NK-92 treated with Interleukin-12 subunit alpha and Interleukin-12 subunit beta, amount 100 ng/mL, for 24 hours (cell line): ENCODE data around the gene PPP2R5E.
A peak's percentile ranks its signal among the peaks of the same experiment; 100 is the strongest.

Experiments
- DNase-seq: peaks from one replicate; lab custom pipeline; 2025; lab: John Stamatoyannopoulos, UW

The PPP2R5E gene

DNA sequence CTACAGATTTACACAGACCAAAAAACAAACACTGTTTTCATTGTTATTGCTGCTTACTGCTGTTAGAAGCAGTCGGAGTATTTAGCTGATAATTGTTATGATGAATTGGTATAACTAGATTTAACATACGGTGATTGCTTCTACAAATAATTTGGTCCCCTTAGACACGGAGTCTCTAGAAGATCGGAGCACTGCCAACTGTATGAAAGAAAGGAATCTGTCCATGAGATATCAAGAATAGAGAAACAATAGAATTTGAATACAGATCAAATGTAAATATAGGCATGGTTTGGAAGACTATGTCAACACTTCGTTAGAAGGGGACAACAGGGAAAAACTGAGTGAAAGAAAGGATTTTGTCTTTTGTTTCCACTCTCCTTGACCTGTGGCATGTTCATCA, 110.9 kb downstream of the PPP2R5E start:
- no peak for DNase-seq

DNA sequence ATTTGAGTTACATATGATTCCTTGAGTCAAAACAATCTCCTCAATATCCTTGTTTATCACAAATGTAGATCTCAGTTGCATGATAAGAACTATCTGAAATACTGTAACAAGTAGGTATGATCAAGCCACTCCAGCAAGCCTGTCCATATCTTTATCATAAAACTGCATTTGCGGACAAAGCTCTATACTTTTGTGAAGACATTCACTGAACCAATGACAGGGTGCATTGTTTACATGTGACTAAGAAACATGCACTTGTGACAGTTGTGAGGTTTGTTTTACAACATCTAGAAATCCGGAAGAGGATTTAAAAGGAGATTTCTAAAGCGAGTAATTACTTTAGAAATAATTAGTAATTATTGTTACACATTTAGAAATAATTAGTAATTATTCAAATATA, 111.7 kb downstream of the PPP2R5E start:
- no peak for DNase-seq

DNA sequence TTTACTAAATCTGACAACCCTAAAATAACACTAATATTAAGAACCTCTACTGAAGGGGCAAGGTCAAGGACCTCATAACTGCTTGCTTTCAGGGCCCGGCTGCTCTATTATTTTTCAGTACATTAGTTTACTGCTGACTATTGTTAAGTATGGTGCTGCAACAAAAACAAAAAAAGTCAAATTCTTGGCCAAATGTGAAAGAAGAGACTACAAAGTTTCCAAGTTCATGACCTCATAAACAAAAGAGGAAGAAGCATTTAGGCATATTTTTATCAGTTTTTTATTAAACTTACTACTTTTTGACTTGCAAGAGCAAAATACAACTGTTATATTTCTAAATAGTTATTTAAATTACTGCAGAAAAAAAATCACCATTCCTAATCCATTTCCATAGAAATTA, 114.7 kb downstream of the PPP2R5E start:
- no peak for DNase-seq

DNA sequence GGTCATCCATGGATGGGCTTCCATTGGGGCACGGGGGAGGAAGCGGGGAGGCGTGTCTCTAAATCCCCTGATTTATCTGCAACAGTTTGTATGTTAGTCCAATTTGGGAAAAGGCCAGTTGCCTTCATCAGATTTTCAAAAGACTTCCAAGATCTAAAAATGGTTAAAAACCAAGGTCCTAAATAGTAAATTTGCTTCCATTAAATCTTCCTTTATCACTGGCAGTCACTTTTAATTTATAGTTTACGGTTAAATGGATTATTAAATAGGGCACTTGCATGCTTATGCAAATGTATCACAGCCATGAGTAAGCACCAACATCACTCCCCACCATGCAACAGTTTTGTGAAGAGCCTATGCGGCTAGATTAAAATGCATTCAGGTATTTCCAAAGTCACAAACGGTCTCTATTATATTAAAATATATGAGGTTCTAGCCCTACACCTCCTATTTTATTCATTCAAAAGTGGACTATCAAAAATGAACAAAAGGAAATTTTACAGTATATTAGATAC, 116.3 kb downstream of the PPP2R5E start:
- no peak for DNase-seq

DNA sequence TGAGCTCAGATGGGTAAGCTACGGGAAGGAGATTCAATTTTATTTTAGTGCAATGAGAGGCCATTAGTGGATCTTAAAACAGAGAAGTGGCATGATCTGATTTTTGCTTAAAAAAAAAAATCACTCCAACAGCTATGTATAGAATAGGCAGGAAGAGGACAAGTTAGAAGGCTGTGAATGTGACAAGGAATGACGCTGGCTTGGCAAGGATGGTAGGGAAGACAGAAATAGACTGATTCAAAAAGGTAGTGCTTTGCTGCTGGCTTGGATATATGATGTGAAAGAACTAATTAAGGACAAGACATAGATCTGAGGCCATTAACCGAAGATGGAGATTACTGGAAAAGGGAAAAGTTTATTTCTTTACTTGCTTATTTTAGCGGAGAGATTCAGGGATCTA, 119.3 kb downstream of the PPP2R5E start:
- no peak for DNase-seq

DNA sequence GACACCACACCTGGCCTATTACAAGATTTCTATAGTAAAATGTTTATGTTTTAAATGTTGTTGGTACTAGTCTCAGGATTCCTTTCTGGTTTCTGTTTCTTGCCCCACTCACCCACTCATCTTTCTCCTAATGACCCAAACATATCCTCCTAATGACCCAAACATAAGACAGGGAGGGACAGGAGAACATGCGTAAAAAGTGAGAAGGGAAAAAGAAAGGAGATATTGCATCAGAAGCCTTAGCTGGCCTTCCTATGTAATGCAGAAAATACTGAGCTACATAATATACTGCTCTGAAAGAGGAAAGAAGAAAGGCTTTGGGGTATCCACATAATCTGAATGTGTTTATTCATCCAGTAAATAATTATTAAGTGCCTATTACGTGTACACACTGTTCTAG, 119.8 kb downstream of the PPP2R5E start:
- DNase-seq, result no peak

DNA sequence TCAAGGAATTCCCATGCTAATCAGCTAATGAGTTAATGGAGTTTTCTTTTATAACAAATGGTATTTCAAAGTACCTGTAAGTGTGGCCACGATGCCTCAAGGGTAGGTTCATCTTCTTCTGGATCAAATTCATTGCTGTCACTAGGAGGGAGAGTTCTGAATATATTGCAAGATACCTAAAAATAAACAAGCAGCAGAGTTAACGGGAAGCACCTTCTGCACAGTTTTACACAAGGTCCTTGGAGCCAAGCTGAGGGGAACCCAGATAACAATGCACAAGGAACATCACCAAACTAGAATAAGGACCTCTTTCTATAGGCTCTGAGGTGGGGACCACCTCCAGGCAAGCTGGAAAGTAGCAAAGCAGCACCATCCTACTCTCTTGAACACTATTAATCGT, 121.3 kb downstream of the PPP2R5E start:
- DNase-seq, result no peak

DNA sequence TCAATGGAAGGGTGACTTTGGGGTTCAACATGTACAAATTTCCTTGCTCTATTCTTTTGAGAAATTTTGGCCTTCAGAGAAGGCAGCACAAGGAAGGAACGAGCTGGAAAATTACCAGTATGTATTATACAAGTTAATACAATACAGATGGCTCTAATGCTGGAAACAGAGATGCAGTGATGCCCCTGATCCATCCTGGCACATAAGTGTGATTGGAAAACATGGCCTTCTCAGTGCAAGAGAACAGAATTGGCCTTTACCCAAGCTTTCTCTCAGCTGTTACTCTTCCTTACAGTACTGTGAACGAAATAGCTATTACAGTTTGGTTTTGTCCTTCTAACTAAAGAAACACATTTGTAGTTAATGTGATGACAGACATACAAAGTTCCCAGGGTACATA, 122.0 kb downstream of the PPP2R5E start:
- no peak for DNase-seq

DNA sequence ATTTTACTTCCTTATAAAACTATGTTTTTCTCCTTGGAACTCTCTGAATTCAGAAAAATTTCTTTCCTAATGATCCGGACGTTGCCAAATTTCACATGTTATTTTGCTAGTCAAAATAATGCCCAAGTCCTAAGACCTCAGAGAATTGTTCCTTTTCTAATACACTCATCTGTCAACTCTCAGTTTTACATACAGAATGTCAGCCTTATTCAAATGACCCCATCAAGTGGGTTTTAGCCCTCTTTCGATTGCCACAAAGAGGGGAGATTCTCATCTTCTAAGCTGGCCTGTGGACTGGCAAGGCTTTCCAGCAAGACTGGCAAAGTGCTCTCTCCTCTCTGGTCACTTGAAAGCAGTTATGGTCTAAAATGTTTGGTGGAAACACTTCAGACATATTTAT, 125.2 kb downstream of the PPP2R5E start:
- no peak for DNase-seq

DNA sequence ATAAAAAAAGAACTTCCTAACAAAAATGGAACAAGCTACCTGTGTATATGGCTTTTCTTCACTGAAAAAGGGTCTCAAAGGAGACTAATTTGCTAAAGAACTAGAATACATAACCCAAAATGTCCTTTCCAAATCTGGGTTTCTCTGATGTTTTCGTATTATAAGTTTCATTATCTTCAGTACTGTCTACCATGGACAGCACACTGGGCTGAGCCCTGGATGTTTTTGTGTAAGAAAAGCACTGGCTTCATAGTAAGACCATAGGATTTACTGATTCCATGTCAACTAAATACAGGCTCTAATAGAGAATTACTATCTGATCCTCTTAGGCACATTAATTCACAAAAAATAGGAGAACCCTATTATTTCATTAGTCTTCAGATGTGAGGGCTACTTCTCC, 130.2 kb downstream of the PPP2R5E start:
- no peak for DNase-seq

DNA sequence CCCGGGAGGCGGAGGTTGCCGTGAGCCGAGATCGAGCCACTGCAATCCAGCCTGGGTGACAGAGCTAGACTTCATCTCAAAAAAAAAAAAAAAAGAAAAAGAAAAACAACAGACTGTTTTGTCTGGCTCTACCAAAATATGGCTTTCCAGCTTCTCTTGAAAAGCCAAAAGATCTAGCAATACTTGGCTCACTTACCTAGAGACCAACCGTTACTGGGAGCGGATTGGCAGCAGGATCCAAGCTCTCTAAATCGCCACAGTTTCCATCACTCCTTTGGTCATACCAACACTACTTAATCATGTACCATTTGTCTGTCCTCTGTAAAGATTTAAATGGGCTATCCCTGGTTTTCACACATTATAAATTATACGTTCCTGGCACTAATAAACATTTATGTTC, 136.8 kb downstream of the PPP2R5E start:
- DNase-seq, result no peak

DNA sequence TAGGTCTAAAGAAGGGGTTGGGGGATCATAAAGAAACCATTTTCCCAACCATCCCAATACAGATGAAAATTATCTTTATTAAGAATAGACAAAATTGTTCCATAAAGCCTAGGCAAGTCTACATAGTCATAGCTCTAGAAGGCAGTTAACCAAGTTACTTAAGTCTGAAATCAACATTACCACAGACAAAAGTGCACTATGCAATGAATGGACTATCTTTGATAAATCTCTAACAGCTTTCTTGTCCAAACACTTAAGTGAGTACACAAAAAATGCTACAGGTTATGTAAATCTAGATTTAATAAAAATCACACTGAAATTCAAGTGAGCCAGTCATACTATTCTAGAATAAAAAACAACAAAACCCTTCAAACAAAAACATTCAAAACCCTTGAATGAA, 137.5 kb downstream of the PPP2R5E start:
- DNase-seq, result no peak

DNA sequence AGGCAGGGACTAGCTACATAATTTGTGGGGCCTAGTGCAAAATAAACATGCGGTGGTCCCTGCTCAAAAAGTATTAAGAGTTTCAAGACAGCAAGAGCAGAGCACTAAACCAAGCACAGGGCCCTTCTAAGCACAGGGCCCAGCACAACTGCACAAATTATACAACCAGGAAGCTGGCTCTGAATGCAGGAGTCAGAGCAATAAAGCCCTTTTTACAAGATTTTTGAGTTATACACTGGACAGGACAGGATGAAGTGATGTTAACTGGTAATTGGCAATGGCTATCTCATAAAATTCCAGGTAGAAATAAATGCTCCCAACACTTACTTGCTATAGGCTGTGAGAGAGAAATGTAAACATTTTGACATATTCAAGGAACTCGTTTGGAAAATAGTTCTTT, 138.3 kb downstream of the PPP2R5E start:
- DNase-seq, result no peak

DNA sequence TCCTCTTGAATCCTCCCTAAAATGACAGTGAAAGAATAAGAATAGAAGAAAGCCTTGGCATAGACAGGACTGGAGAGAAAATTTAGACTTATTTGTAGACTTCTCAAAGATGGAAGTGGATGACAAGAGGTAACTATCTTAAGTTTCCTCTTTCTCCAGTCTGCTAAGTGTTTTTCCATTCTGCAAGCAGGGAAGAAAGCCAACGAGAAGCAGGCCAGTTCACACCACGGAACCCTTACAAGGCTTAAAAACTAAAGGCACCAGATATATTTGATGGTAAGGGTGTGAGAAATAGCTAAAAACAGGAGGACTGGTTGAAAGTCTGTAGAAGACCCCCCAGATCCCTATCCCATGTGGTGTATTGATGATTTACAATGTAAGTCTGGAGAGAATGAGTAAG, 141.5 kb downstream of the PPP2R5E start:
- DNase-seq, result no peak

DNA sequence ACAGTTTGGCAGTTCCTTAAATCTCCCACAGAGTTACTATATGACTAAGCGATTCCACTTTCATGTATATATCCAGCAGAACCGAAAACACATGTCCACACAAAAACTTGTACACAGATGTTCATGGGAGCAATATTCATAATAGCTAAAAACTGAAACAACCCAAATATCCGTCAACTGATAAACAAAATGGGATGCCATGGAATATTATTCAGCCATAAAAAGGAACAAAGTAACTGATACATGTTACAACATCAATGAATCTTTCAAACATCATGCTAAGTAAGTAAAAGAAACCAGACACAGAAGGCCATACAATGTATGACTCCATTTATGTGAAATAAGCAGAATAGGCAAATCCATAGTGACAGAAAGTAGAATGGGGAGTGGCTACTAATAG, 144.2 kb downstream of the PPP2R5E start:
- DNase-seq, result no peak

DNA sequence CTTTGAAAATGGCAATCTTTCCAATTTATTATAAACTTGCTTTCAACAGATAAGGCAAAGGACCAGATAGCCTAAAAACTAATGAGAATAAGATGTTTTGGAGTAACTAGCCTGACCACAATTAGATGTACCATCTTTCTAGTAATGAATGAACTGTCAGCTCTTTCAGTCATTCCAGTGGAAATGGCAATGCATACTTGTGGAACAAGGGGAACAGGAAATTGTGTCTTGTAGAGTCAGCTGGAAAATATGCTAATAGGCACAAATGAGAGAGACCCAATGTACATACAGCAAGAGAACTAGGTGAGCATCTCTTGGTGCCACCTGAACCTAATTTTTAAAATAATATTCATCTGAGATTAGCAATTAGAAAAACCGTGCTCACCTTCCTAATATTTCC, 148.3 kb downstream of the PPP2R5E start:
- no peak for DNase-seq

DNA sequence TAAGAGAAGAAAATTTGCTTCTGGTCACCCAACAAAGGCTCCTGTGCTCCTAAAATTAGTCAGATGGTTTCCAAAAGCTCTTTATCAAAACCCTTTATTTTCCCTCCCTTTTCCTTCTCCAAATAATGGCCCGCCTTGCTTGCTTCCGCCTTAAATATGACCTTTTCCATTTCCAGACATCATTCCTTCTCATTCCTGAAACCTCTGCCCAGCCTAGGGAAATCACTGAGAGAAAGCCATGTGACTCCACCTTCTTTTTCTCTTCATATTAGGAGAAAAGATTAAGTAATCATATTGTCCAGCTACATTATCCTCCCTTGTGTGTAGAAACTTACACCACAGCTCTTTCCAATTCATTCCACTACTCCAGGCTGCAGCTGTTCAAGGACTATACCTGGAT, 148.7 kb downstream of the PPP2R5E start:
- DNase-seq, result no peak

DNA sequence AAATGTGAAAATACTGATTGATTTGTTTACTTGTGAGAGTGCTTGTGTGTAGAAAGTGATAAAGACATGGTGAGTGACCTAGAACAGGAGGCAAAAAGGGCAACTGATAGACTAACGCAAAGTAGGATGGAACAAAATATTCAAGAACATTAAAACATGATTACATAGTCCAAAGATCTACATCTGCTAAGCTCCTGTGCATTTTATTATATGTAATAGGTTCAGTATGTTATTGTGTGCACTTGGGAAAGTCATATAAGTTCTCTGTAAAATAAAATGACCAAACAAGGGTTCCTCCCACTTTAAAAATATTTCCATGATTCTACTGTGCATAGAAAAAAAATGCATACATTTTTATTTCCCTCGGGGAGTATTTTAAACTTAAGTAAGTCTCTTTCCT, 150.2 kb downstream of the PPP2R5E start:
- DNase-seq, result no peak

DNA sequence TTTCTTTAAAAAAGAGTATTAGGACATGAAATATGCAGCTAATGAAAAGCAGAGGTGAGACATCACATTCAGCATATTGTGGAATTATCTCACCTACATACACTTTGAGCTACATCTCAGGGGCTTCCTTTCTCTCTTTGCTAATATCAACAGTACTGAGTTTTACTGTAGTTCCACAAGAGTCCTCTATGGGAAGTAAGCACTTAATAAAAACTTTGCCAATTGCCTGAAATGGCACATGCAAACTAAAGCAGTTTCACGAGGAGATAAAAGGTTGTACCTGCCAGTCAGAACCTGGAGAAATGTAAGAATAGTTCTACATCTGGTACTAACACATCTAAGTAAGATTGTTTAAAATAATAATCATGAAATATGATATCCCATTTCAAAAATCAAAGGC, 150.9 kb downstream of the PPP2R5E start:
- DNase-seq, result no peak

DNA sequence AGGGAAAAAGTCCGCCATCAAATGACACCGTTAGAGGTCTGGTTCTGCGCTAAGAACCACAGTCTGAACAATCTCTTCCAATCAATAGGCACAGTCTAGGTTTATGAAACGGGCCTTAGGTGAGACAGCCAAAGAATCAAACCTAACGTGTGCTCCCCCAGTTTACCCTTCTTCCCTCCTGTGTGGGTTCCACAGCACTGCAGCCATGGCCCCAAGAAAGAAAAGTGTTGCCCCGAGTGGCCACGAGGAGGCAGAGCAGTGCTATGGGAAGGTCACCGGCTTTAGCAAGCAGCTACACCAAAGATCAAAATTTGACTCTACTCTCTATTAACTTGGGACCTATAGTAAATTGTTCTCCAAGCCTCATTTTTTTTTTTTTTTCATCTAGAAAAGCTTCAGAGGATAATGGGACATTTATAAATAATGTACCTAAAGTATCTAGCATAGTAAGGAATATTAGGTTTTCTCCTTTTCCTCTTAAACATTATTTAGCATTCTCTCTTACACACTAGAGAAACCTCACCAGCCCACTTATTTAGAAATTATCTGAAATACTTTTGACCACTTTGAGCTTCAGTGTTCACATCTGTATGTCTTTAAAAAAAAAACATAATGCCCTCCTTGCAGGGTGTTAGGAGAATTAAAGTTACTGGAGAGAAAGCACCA, 154.3 kb downstream of the PPP2R5E start:
- DNase-seq, result peak; percentile 8

DNA sequence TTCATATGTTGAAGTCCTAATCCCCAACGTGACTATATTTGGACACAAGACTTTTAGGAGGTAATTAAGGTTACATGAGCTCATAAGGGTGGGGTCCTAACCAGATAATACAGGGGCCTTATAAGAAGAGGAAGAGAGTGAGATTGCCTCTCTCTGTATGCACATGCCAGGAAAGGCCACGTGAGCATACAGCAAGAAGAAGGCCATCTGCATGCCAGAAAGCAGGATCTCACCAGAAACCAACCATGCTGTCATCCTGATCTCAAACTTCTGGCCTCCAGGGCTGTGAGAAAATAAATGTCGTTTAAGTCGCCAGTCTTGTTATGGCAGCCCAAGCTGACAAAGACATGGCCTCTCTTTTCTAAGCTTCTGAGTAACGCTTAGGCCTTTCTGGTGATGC, 155.5 kb downstream of the PPP2R5E start:
- DNase-seq, result no peak

DNA sequence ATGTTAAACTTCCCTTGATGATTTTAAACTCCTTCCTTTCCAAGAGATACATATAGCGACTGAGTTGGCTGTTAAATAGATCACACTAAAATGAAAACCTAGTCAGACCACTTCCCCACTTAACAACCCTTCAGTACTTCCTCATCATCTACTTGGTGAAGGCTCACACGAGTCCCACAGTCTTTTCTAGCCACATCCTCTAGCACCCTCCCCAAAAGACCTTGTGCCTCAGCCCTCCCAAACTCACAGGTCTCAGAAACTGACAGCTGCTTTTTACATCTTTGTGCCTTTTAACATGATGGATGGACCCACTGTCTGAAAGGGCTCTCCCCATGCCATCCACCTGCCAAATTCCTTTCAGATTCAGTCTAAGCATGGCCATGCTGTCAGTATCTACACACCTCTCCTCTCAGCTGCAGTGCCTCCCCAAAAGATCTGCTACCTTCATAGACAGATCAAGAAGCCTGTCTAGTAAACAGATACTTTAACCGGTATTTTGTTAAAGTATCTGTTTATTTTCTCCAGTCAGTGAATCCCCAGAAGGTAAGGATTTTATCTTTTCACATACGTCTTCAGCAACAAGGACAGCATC, 159.3 kb downstream of the PPP2R5E start:
- peak; percentile 12 for DNase-seq

DNA sequence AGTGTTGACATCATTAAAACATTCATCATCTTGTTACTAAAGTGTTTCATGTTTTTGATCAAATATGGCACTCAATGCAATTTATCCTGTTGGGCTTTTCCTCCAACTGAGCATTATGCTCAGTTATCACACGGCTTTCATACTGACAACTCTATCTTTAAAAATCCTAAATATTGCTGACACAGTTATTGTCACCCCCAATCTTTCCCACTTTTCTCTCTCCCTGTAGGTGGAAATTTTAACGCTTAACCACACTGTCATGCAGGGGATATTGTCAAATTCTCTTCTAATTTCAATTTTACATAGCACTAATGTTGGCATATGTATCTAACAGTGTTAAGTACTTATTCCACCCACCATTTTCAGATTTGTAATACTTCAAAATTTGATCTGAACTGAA, 164.7 kb downstream of the PPP2R5E start:
- DNase-seq, result no peak

DNA sequence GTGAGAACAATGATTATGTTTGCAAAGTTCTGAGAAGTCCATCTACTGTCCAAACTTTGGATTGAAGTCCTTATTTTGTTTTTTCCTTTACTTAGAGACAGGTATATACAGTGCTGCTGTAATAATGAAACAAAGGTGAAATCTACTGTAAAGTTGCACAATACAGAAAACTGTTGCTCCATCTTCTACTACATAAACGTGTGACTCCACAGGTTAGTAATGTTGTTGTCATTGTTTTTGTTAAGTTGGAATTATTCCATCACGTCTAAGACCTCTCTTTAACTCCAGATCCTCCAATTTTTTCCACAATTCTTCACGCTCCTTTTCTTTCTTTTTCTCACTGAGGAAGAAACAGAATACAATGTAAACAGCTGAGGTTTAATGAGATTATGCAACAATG, 167.4 kb downstream of the PPP2R5E start:
- DNase-seq, result no peak
